K562 (cell line): Measurements from ENCODE around the gene LGALS14. TPM values are rescaled to one million over a fixed set of nuclear protein-coding genes. Genes with fewer than 3 reads are reported as not detected.
A peak's percentile ranks its signal among the peaks of the same experiment; 100 is the strongest.

Source experiments
- ATAC-seq: fragments of 200-7000 bp; cut with Tn5 transposase; 3 replicates; pipeline ENCODE4 v1.9.1; 2020; ENCODE audit warnings: moderate library complexity
- BruUV-seq: library from RNA; stranded (reverse); fragments of 400-500 nt; replicated peaks from 2 replicates; lab custom pipeline; 2021; lab: Mats Ljungman, UMichigan
- CTCF ChIA-PET: fragments of 300-600 bp; formaldehyde crosslinking; extraction: SDS; loops from one replicate; lab custom pipeline; 2021; ENCODE audit warnings: low intra/inter-chr PET ratio; lab: Yijun Ruan, JAX
- POLR2A ChIA-PET: fragments of 300-600, 350-650 bp; sonication (Branson Sonifier 250); formaldehyde crosslinking; extraction: SDS; loops from one replicate; lab custom pipeline; 2021; ENCODE audit warnings: antibody characterized with exemption, inconsistent platforms; lab: Yijun Ruan, JAX
- DNase-seq, 4 experiments: peaks; one replicate each; pipeline versions ENCODE4 v3.0.0 to v3.0.0-alpha.2; 2011 to 2018; ENCODE audit warnings: low spot score in 3 of 4, mixed read lengths in 3 of 4; ENCODE audit errors: extremely low read depth in 1 of 4
- FAIRE-seq: peaks from 2 replicates; lab custom pipeline; 2011; peaks lifted over from hg19 to GRCh38; lab: Jason Lieb, UNC
- H2AFZ ChIP-seq: 2 replicates; pipeline ENCODE4 v1.6.0; 2011; ENCODE audit warnings: low read depth, low read length, control low read depth, inconsistent platforms
- H3K27ac ChIP-seq: fragments of 200-600 bp; 3 replicates; pipeline ENCODE4 v1.8.0; 2011; ENCODE audit warnings: low read depth, mild to moderate bottlenecking, control low read depth, inconsistent platforms, low read length, moderate library complexity, mixed read lengths; ENCODE audit errors: extremely low read depth
- H3K27me3 ChIP-seq, 2 experiments: fragments of 300-600 bp in 1 of 2; 2 replicates in 1 of 2; 3 replicates in 1 of 2; pipeline versions ENCODE4 v1.6.0 to v1.8.0; 2011; ENCODE audit warnings: inconsistent platforms in 2 of 2, low read length in 2 of 2, mild to moderate bottlenecking in 1 of 2, mixed read lengths in 1 of 2, moderate library complexity in 1 of 2; ENCODE audit not compliant: control insufficient read depth in 2 of 2, insufficient read depth in 2 of 2
- H3K36me3 ChIP-seq: fragments of 300-600 bp; 3 replicates; pipeline ENCODE4 v1.8.0; 2011; ENCODE audit warnings: mild to moderate bottlenecking, low read length, inconsistent platforms; ENCODE audit not compliant: control insufficient read depth, insufficient read depth
- H3K4me1 ChIP-seq, 2 experiments: fragments of 200-600 bp in 1 of 2; replicated peaks in 1 of 2; 2 replicates in 1 of 2; 3 replicates in 1 of 2; pipeline versions ENCODE4 v1.5.1 to v1.8.0; 2011; ENCODE audit warnings: inconsistent platforms in 2 of 2, low read length in 2 of 2, mild to moderate bottlenecking in 1 of 2, mixed read lengths in 1 of 2, moderate library complexity in 1 of 2; ENCODE audit not compliant: control insufficient read depth in 2 of 2, insufficient read depth in 2 of 2
- H3K4me2 ChIP-seq: 2 replicates; pipeline ENCODE4 v1.6.1; 2011; ENCODE audit warnings: low read length, control low read depth, inconsistent platforms, mixed read lengths; ENCODE audit not compliant: insufficient read depth
- H3K4me3 ChIP-seq: fragments of 200-600 bp; sonication (generic), shearing (Covaris generic); 2 replicates; pipeline ENCODE4 v1.5.1; 2016; ENCODE audit warnings: control low read depth, inconsistent platforms
- H3K79me2 ChIP-seq: fragments of 200-600 bp; 3 replicates; pipeline ENCODE4 v1.8.0; 2011; ENCODE audit warnings: low read length, inconsistent platforms; ENCODE audit not compliant: control insufficient read depth, insufficient read depth
- H3K9ac ChIP-seq, 2 experiments: 2 replicates each; pipeline versions ENCODE4 v1.6.0 to v1.6.1; 2011; ENCODE audit warnings: low read depth in 2 of 2, low read length in 2 of 2, control low read depth in 1 of 2, inconsistent platforms in 1 of 2, mild to moderate bottlenecking in 1 of 2, mixed read lengths in 1 of 2; ENCODE audit not compliant: insufficient read depth in 1 of 2
- H3K9me1 ChIP-seq: one replicate; pipeline ENCODE4 v1.6.0; 2011; ENCODE audit warnings: inconsistent platforms, mild to moderate bottlenecking, low read length, moderate library complexity; ENCODE audit not compliant: control insufficient read depth, insufficient read depth
- H3K9me3 ChIP-seq: replicated peaks from 2 replicates; pipeline ENCODE4 v1.5.1; 2011; ENCODE audit warnings: low read depth, low read length, inconsistent platforms; ENCODE audit not compliant: control insufficient read depth, insufficient read depth
- H4K20me1 ChIP-seq: replicated peaks from 2 replicates; pipeline ENCODE4 v1.6.1; 2011; ENCODE audit warnings: low read length, inconsistent platforms, mixed read lengths; ENCODE audit not compliant: control insufficient read depth, insufficient read depth
- MYC ChIP-seq, 2 experiments: fragments of 250-450 bp in 1 of 2; sonication (Bioruptor Pico) in 1 of 2; IDR thresholded peaks; 2 replicates each; pipeline versions ENCODE4 v1.5.1 to v1.6.1; 2012 to 2021; ENCODE audit warnings: low read depth in 2 of 2, borderline replicate concordance in 1 of 2, improper control_type of control experiment in 1 of 2, low read length in 1 of 2, mild to moderate bottlenecking in 1 of 2, moderate library complexity in 1 of 2
- NELFE ChIP-seq: IDR thresholded peaks from 2 replicates; pipeline ENCODE4 v1.6.1; 2011; ENCODE audit warnings: mild to moderate bottlenecking; ENCODE audit not compliant: insufficient read depth, insufficient read length
- NFE2 ChIP-seq: IDR thresholded peaks from 2 replicates; pipeline ENCODE4 v1.6.1; 2014; ENCODE audit warnings: antibody characterized with exemption, low read depth
- WGBS: fragments of 100-300 bp; shearing (Covaris generic); methylation state at CpG from one replicate; pipeline ENCODE4 v1.1.6; 2016; ENCODE audit warnings: low coverage, mixed read lengths; ENCODE audit not compliant: insufficient coverage; ENCODE audit errors: missing lambda C conversion rate; 5-methylcytosine and 5-hydroxymethylcytosine counted together
- in situ Hi-C: fragments of 300-500 bp; cut with MboI; formaldehyde crosslinking; loops from 4 replicates; pipeline ENCODE4 v1.15.0; 2018; ENCODE audit warnings: inconsistent platforms, mixed read lengths
- intact Hi-C: fragments of 100-400 bp; cut with micrococcal nuclease; formaldehyde crosslinking; loops from 2 replicates; pipeline ENCODE4 v1.14.2; 2022
- polyA plus RNA-seq, 8 experiments: library from polyadenylated mRNA; depleted of rRNA in 4 of 8; stranded (reverse) in 5 of 8; unstranded in 3 of 8; fragments of >200 nt; fragmentation: Nextera tagmentation in 2 of 8; fragmentation: Illumina TruSeq in 1 of 8; extraction: Ambion mirVana in 2 of 8; extraction: Trizol in 1 of 8; gene quantifications; 2 replicates each; pipeline versions ENCODE4 v1.2.1 to v1.2.3, GENCODE V29; 2011 to 2014; ENCODE audit warnings: inconsistent platforms in 1 of 8, missing spikeins in 1 of 8
- total RNA-seq, 7 experiments: library from RNA; depleted of rRNA in 6 of 7; stranded (reverse); fragments of >200 nt in 6 of 7; fragmentation: Illumina TruSeq in 2 of 7; extraction: Trizol in 2 of 7; gene quantifications; 2 replicates each; pipeline versions ENCODE4 v1.2.1 to v1.2.3, GENCODE V29; 2011 to 2021; ENCODE audit warnings: low replicate concordance in 1 of 7

Gene LGALS14
- total and polyA plus RNA-seq, 9 of the 15 experiments (the other 6 are each of a cell fraction or from before 2014, with no cell fraction given): not detected

DNA sequence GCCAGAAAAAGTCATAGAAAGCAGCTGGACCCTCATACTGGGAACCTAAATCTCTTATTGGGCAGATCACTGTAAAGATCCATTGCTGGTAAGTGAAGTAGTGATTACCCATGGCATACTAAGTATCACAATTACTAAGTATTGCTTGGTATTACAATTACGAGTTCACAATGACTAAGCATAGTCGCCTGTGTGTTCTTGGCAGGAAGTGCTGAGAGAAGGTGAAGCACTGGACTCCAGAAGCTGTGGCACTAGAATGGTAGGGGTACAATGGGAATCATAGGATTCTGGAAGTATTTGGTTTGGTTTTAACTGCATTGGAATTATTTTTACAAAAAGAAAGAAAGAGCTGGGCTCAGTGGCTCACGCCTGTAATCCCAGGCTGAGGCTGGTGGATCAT is 28.3 kb upstream of the LGALS14 start:
- intact Hi-C loops: no loop called here
- ATAC-seq: no peak
- POLR2A ChIA-PET: interaction anchor here (0.6 to 1.1 kb wide), 3 partner anchors 12 to 508 kb away, joined by 3 to 5 read pairs (median 5); no protein-coding TSS in a partner anchor
- Histone ChIP-seq H3K27ac (no peak overlapping the region), H3K4me1 (no peaks in the 10 kb centered on the region), H4K20me1 (no peaks in the 10 kb centered on the region), H3K27me3 (peaks cover 8 to 31% of the 10 kb centered on the region in 2 experiments; a peak in 3 of 5 replicates), H2AFZ (no peak overlapping the region), H3K9ac (no peak overlapping the region), H3K9me1 (no peaks in the 10 kb centered on the region), H3K36me3 (no peaks in the 10 kb centered on the region), H3K79me2 (no peaks in the 10 kb centered on the region), H3K4me3 (no peak overlapping the region), H3K9me3 (no peaks in the 10 kb centered on the region; the same call in 1 of the 2 replicates), H3K4me2 (no peak overlapping the region)
- BruUV-seq: no TSS peak
- 0% methylated on average over 3 of the region's 3 CpGs for WGBS
- in situ Hi-C loops: no loop called here
- no peak for FAIRE-seq
- CTCF ChIA-PET: no interaction called here
- TF ChIP-seq NFE2: peak; percentile 34; the same call in 1 of the 2 replicates
- no peak for TF ChIP-seq NELFE
- no peak for TF ChIP-seq MYC (IDR thresholded peaks at IDR 0.05; ENCODE audit: low read depth, low read length)
- TF ChIP-seq MYC (CRISPR knock-in tag; IDR thresholded peaks at IDR 0.05; ENCODE audit: borderline replicate concordance, low read depth): no peak
- no peak for DNase-seq
